Activated CD8-positive, alpha-beta memory T cell treated with anti-CD3 and anti-CD28 coated beads for 4 hours (primary cell): Measurements from ENCODE around the gene HAUS7.
A peak's percentile ranks its signal among the peaks of the same experiment; 100 is the strongest.

ENCODE experiments used
- DNase-seq, 2 donors: peaks; one replicate each; pipeline ENCODE4 v3.0.0-alpha.2; 2020; ENCODE audit warnings: low read depth in 2 of 2

Gene HAUS7

GRCh38 chrX:153439977-153440376 is 30.4 kb downstream of the HAUS7 start:
- no peak for DNase-seq

- no peak for DNase-seq
These were observed 31.8 kb downstream of the HAUS7 start for GRCh38 chrX:153438532-153438931.

- DNase-seq = no peak
These were observed 34.5 kb downstream of the HAUS7 start for GRCh38 chrX:153435845-153436244.

GRCh38 chrX:153434801-153435200 is 35.6 kb downstream of the HAUS7 start:
- DNase-seq = no peak

GRCh38 chrX:153433781-153434285 is 36.5 kb downstream of the HAUS7 start:
- DNase-seq = no peak

GRCh38 chrX:153433161-153433680 is 37.2 kb downstream of the HAUS7 start:
- no peak for DNase-seq

GRCh38 chrX:153430796-153431195 is 39.6 kb downstream of the HAUS7 start:
- no peak for DNase-seq

GRCh38 chrX:153426204-153426603 is 44.2 kb downstream of the HAUS7 start:
- no peak for DNase-seq

GRCh38 chrX:153423652-153424051 is 46.7 kb downstream of the HAUS7 start:
- DNase-seq = no peak

GRCh38 chrX:153421856-153422255 is 48.5 kb downstream of the HAUS7 start:
- no peak for DNase-seq

GRCh38 chrX:153420851-153421599 is 49.4 kb downstream of the HAUS7 start:
- DNase-seq = no peak

- DNase-seq = no peak
These were observed 52.7 kb downstream of the HAUS7 start for GRCh38 chrX:153417637-153418036.

- no peak for DNase-seq
These were observed 53.5 kb downstream of the HAUS7 start for GRCh38 chrX:153416781-153417450.

GRCh38 chrX:153414856-153415510 is 55.4 kb downstream of the HAUS7 start:
- DNase-seq = no peak

- DNase-seq = no peak
These were observed 56.6 kb downstream of the HAUS7 start for GRCh38 chrX:153413731-153414130.

GRCh38 chrX:153412746-153413720 is 57.3 kb downstream of the HAUS7 start:
- DNase-seq = no peak

- no peak for DNase-seq
These were observed 58.3 kb downstream of the HAUS7 start for GRCh38 chrX:153411988-153412574.

GRCh38 chrX:153411255-153411987 is 59.0 kb downstream of the HAUS7 start, which contains the start of gene ZFP92:
Gene ZFP92 (plus strand): TSS chrX:153411472. CDS start chrX:153418323, 6,851 bp downstream.
- DNase-seq = peak in 1 of 2 donors; percentile 6

GRCh38 chrX:153410888-153411254 is 59.5 kb downstream of the HAUS7 start:
- DNase-seq = no peak

- DNase-seq = no peak
These were observed 60.0 kb downstream of the HAUS7 start for GRCh38 chrX:153410373-153410772.
